KMS-11 (cell line): ENCODE data around the gene INPP4A.

Experiments used
- H2AFZ ChIP-seq: fragments of 200-600 bp; sonication (generic); 2 replicates; pipeline ENCODE4 v1.6.1; 2016; ENCODE audit warnings: antibody characterized with exemption, mixed run types, low read depth
- H3K27ac ChIP-seq: fragments of 200-600 bp; sonication (generic); 2 replicates; pipeline ENCODE4 v1.6.1; 2016; ENCODE audit warnings: mild to moderate bottlenecking, mixed run types
- H3K27me3 ChIP-seq: fragments of 200-600 bp; sonication (generic); 2 replicates; pipeline ENCODE4 v1.6.1; 2017; ENCODE audit warnings: mild to moderate bottlenecking, low read depth, mixed run types, moderate library complexity; ENCODE audit not compliant: insufficient read depth
- H3K36me3 ChIP-seq: fragments of 200-600 bp; sonication (generic); 2 replicates; pipeline ENCODE4 v1.6.1; 2017; ENCODE audit warnings: mild to moderate bottlenecking, mixed run types; ENCODE audit not compliant: insufficient read depth
- H3K4me1 ChIP-seq: fragments of 200-600 bp; sonication (generic); 2 replicates; pipeline ENCODE4 v1.6.1; 2016; ENCODE audit warnings: mild to moderate bottlenecking, low read depth, mixed run types; ENCODE audit not compliant: poor library complexity, severe bottlenecking
- H3K4me2 ChIP-seq: fragments of 200-600 bp; sonication (generic); 2 replicates; pipeline ENCODE4 v1.7.0; 2016; ENCODE audit warnings: mild to moderate bottlenecking, mixed run types
- H3K4me3 ChIP-seq: fragments of 200-600 bp; sonication (generic); IDR thresholded peaks from 2 replicates; pipeline ENCODE4 v1.6.1; 2017; ENCODE audit warnings: low read depth, low read length, mixed read lengths; ENCODE audit not compliant: insufficient read depth
- H3K79me2 ChIP-seq: fragments of 200-600 bp; sonication (generic); 2 replicates; pipeline ENCODE4 v1.6.1; 2016; ENCODE audit warnings: low read depth, mixed run types; ENCODE audit not compliant: insufficient read depth
- H3K9ac ChIP-seq: fragments of 200-600 bp; sonication (generic); 2 replicates; pipeline ENCODE4 v1.6.1; 2016; ENCODE audit warnings: mild to moderate bottlenecking, mixed run types
- H4K20me1 ChIP-seq: fragments of 200-600 bp; sonication (generic); 2 replicates; pipeline ENCODE4 v1.6.1; 2016; ENCODE audit warnings: mild to moderate bottlenecking, mixed run types; ENCODE audit not compliant: insufficient read depth
- TF ChIP-seq, protein P1 (sequence below): fragments of 200-600 bp; sonication (generic); conservative IDR thresholded peaks from 2 replicates; pipeline ENCODE4 v1.6.1; 2017; ENCODE audit warnings: low read depth, mild to moderate bottlenecking, antibody characterized with exemption, low read length, moderate library complexity, mixed read lengths

Gene INPP4A

DNA sequence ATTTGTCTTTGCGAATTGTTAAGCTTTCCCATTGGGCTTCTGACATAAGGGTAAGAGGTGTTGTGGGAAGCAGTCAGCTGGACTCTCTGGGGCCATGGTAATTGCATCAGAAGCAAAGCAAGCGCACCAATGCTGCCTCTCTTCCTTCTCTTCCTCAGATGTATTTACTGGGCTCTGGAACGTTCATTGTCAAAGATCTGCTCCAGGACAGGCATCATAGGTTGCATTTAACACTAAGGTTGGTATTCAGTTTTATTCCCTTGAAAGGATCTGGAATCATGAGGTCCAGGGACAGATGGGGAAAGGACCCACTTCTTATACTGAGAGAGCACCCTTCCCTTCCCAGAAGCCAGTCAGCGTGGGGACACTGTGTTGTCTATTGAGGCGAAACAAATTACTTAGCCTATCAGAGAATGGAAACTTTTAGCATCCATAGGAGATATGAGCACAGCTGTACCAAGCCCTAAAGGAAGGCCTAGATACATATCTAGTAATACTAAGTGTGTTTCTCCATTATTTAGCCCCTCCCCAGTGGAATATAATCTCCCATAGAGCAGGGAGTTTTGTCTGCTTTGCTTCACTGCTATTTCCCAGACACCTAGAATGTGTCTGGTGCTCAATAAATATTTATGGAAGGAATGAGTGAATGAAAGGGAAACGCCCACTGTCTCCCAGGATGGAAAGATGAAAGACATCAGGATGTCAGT is 91.5 kb downstream of the INPP4A start:
- Histone ChIP-seq H3K4me3 (no peak overlapping the region), H3K27ac (no peak overlapping the region), H3K36me3 (no peaks in the 10 kb centered on the region), H4K20me1 (no peaks in the 10 kb centered on the region), H2AFZ (no peak overlapping the region), H3K79me2 (no peaks in the 10 kb centered on the region), H3K4me2 (no peak overlapping the region), H3K27me3 (no peaks in the 10 kb centered on the region), H3K9ac (no peak overlapping the region), H3K4me1 (no peaks in the 10 kb centered on the region)
- TF ChIP-seq, protein P1, sequence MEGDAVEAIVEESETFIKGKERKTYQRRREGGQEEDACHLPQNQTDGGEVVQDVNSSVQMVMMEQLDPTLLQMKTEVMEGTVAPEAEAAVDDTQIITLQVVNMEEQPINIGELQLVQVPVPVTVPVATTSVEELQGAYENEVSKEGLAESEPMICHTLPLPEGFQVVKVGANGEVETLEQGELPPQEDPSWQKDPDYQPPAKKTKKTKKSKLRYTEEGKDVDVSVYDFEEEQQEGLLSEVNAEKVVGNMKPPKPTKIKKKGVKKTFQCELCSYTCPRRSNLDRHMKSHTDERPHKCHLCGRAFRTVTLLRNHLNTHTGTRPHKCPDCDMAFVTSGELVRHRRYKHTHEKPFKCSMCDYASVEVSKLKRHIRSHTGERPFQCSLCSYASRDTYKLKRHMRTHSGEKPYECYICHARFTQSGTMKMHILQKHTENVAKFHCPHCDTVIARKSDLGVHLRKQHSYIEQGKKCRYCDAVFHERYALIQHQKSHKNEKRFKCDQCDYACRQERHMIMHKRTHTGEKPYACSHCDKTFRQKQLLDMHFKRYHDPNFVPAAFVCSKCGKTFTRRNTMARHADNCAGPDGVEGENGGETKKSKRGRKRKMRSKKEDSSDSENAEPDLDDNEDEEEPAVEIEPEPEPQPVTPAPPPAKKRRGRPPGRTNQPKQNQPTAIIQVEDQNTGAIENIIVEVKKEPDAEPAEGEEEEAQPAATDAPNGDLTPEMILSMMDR: no peak

DNA sequence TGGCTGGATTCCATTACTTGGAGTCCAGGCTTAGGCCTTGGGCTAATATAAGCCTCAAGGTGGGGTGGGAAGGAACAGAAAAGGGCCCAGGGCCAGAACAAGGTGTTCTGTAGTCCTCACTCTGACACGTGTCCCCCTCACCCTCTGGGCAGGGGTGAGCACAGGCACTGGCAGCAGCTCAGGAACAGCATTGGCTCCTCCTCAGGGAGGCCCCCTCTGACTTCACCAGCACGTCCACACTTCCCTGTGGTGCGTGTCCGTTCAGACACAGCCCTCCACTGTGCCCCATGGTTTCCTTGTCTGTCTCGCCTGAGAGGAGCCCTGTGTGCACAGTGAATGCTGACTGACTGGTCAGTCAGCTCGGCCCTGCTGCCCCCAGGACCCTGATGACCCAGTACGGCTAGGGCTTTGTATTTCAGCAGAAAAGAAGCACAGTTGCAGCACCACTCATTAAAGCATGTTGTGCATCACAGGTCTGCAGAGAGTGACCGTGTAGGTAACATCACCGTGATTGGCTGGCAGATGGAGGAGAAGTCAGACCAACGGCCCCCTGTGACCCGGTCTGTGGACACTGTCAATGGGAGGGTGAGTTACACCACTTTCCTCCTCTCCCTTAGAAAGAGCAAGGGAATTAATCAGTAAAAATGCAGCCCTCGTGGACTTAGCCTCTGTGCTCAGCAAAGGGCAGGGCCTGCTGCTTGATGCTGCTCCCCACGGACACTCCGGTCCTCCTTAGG is 92.9 kb downstream of the INPP4A start:
- Histone ChIP-seq H3K4me2 (no peak overlapping the region), H4K20me1 (no peaks in the 10 kb centered on the region), H3K27me3 (no peaks in the 10 kb centered on the region), H3K36me3 (no peaks in the 10 kb centered on the region; the same call in 1 of the 2 replicates), H3K4me1 (no peaks in the 10 kb centered on the region), H3K4me3 (no peak overlapping the region), H3K79me2 (no peaks in the 10 kb centered on the region), H2AFZ (no peak overlapping the region), H3K9ac (no peak overlapping the region), H3K27ac (no peak overlapping the region)
- TF ChIP-seq, protein P1: no peak

DNA sequence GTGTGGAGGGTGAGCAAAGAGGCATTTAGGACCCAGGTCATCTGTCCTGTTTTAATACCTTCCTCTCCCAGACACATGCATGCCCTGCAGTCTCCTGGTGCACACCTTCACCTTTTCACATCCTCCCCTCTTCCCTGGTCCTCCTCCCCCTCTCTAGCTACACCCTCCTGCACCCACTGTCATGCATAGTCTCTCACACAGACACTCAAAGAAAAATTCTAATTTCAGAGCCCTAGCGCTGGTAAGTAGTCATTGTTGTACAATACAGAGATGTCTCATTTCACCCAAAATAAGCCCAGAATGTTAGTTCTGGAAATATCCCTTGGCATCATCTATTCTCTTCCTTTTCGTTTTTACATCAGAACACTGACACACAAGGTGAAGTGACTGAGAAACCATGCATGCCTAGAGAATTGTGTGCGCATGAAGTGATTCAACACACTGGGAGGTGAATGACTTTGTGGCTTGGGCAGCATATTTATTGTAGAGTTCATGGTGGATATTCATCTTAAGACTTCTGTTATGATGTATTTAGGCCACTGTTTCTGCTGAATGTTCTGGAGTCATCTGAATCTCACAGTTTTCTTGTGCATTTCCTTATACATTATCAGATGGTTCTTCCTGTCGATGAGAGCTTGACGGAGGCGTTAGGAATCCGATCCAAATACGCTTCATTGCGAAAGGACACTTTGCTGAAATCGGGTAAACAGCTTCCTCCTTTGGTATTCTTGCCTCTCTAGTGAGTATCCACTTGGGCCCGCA is 93.8 kb downstream of the INPP4A start:
- H2AFZ ChIP-seq: no peak overlapping the region
- TF ChIP-seq, protein P1: no peak
- no peaks in the 10 kb centered on the region for H3K27me3 ChIP-seq
- no peak overlapping the region for H3K4me2 ChIP-seq
- no peak overlapping the region for H3K27ac ChIP-seq
- no peaks in the 10 kb centered on the region; the same call in 1 of the 2 replicates for H3K36me3 ChIP-seq
- no peak overlapping the region for H3K4me3 ChIP-seq
- H3K4me1 ChIP-seq: no peaks in the 10 kb centered on the region
- H4K20me1 ChIP-seq: no peaks in the 10 kb centered on the region
- no peak overlapping the region for H3K9ac ChIP-seq
- no peaks in the 10 kb centered on the region for H3K79me2 ChIP-seq

DNA sequence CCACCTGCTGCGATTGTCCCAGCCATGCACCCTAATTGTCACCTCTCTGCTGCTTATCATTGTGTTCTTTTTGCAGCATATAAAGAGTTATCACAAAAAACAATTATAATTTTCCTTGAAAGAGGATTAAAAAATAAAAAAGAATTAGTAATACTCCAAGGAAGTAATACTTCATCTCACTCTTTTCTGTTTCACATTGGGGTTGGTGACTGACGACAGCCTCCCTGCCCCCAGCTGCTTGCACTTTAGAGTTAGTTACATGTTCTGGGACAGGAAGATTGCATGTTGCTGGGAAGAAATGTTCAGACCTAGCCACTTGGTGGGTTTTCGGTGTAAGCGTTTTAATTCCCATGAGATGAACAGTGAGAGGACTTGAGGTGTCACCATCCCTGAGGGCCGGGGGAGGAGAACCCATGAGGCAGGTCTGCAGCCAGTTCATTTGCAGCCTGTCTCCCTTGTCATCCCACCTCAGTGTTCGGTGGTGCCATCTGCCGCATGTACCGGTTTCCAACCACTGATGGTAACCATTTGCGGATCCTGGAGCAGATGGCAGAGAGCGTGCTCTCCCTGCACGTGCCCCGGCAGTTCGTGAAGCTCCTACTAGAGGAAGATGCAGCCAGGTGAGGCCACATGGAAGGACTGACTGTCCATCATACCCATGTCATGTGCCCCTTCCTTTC is 94.5 kb downstream of the INPP4A start:
- Histone ChIP-seq H3K79me2 (no peaks in the 10 kb centered on the region), H3K27me3 (no peaks in the 10 kb centered on the region), H3K4me1 (no peaks in the 10 kb centered on the region), H2AFZ (no peak overlapping the region), H3K9ac (no peak overlapping the region), H3K36me3 (peaks cover 4% of the 10 kb centered on the region; the same call in 1 of the 2 replicates), H4K20me1 (no peaks in the 10 kb centered on the region), H3K4me2 (no peak overlapping the region), H3K27ac (no peak overlapping the region), H3K4me3 (no peak overlapping the region)
- TF ChIP-seq, protein P1: no peak
